HUES6 (cell line): ENCODE results near the gene DISC1.

Experiments used
- H3K27ac ChIP-seq: 2 replicates; pipeline ENCODE4 v1.7.0; 2013; ENCODE audit warnings: low read depth, mild to moderate bottlenecking, low read length, inconsistent platforms
- H3K27me3 ChIP-seq: 2 replicates; pipeline ENCODE4 v1.6.1; 2013; ENCODE audit warnings: low read length; ENCODE audit not compliant: control insufficient read depth, insufficient read depth
- H3K36me3 ChIP-seq: 2 replicates; pipeline ENCODE4 v1.6.1; 2013; ENCODE audit warnings: low read length; ENCODE audit not compliant: control insufficient read depth, insufficient read depth
- H3K4me1 ChIP-seq: 2 replicates; pipeline ENCODE4 v1.6.1; 2013; ENCODE audit warnings: low read length; ENCODE audit not compliant: control insufficient read depth, insufficient read depth
- H3K4me3 ChIP-seq: 2 replicates; pipeline ENCODE4 v1.5.1; 2013; ENCODE audit warnings: low read depth, low read length
- H3K9ac ChIP-seq: one replicate; pipeline ENCODE4 v1.6.1; 2013; ENCODE audit warnings: mild to moderate bottlenecking, low read length
- H3K9me3 ChIP-seq: 2 replicates; pipeline ENCODE4 v1.6.1; 2013; ENCODE audit warnings: low read depth, low read length; ENCODE audit not compliant: control insufficient read depth, insufficient read depth

The DISC1 gene

DNA sequence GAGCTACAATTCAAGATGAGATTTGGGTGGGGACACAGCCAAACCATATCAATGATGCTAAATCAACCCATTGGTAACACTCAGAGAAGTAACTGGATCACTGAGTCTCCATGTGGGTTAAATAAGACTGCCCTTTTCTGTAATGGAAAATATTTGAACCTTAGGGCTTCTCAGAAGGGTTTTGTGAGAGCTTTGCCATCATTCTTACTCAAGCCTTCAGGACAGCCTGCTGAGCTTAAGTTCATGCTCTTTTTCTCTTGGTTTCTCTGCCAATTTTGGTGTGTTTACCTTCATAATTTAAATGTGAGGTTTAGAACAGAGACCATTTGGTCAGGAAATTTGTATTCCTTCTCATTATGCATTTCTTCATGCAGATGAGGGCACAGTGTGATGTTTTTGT, 74.7 kb downstream of the DISC1 start:
- H3K9me3 ChIP-seq, result no peaks in the 10 kb centered on the region
- 0 out of 2 replicates have a peak, but pooled peaks cover 2% of the 10 kb centered on the region for H3K36me3 ChIP-seq
- H3K27ac ChIP-seq, result no peak overlapping the region
- no peaks in the 10 kb centered on the region for H3K27me3 ChIP-seq
- no peak overlapping the region for H3K9ac ChIP-seq
- H3K4me1 ChIP-seq, result no peaks in the 10 kb centered on the region
- no peak overlapping the region for H3K4me3 ChIP-seq

DNA sequence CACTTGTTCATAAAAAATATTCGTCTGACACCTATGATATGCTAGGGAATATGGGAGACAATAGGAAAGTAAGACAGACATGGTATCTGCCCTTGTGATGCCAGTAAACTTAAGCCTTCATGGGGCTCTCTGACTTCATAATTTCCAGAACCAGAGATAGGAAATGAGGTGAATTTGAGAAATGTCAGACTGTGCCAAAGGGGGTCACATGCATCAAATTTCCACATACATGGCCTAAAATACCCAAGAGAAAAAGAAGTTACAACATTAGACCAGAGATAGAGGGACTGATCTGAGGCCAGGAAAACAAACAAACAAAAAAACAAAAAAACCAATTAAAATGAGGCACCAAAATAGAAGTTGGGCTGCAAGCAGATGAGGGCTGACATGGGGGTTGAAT, 75.7 kb downstream of the DISC1 start:
- H3K4me1 ChIP-seq, result no peaks in the 10 kb centered on the region
- no peaks in the 10 kb centered on the region for H3K36me3 ChIP-seq
- no peak overlapping the region for H3K4me3 ChIP-seq
- no peaks in the 10 kb centered on the region for H3K27me3 ChIP-seq
- no peak overlapping the region for H3K9ac ChIP-seq
- H3K27ac ChIP-seq, result no peak overlapping the region
- no peaks in the 10 kb centered on the region for H3K9me3 ChIP-seq

DNA sequence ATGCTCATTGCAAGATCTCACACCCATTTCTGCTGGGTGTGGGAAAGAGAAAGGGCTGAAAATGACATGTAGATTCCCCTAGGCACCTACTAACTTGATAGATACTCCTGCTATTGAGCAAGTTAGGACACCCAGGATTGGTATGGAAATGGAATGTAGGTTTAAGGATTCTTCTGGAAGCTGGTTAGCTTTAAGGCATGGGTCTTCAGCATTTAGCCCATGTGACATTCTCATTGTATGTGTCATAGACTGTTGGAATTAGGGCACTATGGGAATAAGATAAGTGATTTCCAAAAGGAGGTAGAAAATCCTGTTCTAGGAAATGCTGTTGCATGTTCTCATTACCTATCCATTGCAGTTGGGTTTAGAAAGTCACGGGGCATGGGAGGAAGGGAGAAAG, 76.2 kb downstream of the DISC1 start:
- no peaks in the 10 kb centered on the region for H3K4me1 ChIP-seq
- no peak overlapping the region for H3K27ac ChIP-seq
- H3K9ac ChIP-seq, result no peak overlapping the region

DNA sequence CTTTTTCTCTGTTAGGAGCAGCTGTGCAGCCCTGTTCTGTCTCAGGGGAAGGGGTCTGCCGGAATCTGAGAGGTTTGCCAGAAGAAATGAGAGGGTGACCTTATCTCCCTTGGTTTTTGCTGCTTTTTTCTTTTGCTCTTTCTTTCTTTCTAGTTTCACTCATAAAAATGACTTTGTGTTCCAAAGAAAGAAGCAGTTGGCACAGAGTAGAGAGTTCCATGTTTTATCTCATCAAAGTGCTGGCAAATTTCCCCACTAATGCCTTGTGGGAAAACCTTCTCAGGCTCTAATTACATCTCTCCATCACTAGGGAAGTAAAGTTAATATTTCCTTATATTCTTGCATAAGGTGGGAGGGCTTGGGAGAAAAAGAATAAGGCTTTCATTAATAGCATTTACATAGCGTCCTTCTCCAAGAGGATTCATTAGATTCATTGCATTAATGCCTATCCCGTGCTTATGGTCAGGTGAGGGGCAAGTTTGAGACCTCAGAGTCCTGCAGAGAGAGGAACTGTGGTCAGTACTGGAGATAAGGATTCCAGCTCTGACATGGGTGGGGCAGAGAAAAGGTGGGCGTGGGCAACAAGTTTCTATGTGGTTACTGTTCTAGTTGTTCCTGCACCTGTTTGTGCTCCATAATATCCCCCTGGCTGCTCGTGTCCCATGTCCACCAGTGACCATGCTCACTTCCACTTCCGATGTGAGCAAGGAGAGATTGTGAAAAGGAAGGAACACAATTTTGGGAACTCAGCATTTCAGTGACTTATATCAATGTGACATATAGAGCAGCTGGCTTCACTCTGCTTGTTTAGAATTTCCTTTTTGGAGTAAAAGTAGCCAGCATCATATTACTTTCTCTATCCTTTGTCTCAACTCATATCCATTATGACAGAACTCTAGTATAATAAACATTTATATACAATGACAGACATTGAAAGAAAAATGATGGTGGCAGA, 79.5 kb downstream of the DISC1 start:
- H3K27ac ChIP-seq, result no peak overlapping the region
- no peak overlapping the region for H3K4me3 ChIP-seq
- no peaks in the 10 kb centered on the region for H3K9me3 ChIP-seq
- no peaks in the 10 kb centered on the region for H3K4me1 ChIP-seq
- no peak overlapping the region for H3K9ac ChIP-seq
- no peaks in the 10 kb centered on the region for H3K27me3 ChIP-seq
- no peaks in the 10 kb centered on the region for H3K36me3 ChIP-seq

More for the DNA sequence above, 76.2 kb downstream of the DISC1 start:
- H3K27me3 ChIP-seq, result no peaks in the 10 kb centered on the region
- no peaks in the 10 kb centered on the region for H3K36me3 ChIP-seq
- H3K4me3 ChIP-seq, result no peak overlapping the region
- H3K9me3 ChIP-seq, result no peaks in the 10 kb centered on the region

DNA sequence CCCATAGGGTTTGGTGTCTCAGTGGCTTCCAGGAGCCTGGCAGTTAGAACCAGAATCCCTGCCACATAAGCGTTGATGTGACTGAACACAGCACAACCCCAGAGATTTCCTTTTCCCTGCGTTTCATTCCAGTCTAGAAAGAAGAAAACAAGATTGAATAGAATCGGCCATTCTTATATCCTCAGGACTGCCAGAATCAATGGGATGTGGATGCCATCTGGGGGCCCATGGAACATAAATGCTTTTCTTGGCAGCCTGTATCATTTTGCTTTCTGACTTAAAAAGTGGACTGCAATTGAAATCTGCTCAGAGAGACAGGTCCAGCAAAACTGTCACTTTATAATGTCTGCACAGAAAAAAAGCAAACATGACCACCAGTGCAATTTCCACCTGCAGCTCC, 80.3 kb downstream of the DISC1 start:
- Histone ChIP-seq H3K4me1 (no peaks in the 10 kb centered on the region), H3K27me3 (no peaks in the 10 kb centered on the region), H3K36me3 (no peaks in the 10 kb centered on the region), H3K27ac (no peak overlapping the region), H3K4me3 (no peak overlapping the region), H3K9me3 (no peaks in the 10 kb centered on the region), H3K9ac (no peak overlapping the region)

DNA sequence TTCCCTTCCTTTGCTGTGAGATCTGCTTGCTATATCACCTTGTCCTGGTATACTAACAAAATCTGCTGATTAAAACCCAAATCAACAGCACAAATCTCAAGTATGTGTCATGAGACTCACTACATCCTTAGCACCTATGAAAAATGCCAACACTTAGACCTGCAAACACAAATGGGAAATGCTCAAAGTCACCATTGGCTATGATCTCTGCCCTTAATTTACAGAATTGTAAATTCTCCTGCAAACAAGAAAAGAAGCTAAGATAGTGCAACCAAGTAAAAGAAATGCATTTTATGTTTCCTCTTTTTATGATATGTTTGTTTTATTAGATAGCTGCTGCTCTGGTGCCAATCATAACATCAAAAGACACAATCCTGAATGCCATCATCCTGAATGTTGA, 80.8 kb downstream of the DISC1 start:
- H3K9me3 ChIP-seq, result no peaks in the 10 kb centered on the region
- H3K9ac ChIP-seq, result no peak overlapping the region
- H3K36me3 ChIP-seq, result no peaks in the 10 kb centered on the region
- H3K4me1 ChIP-seq, result no peaks in the 10 kb centered on the region
- H3K27ac ChIP-seq, result no peak overlapping the region
- no peaks in the 10 kb centered on the region for H3K27me3 ChIP-seq
- H3K4me3 ChIP-seq, result no peak overlapping the region

DNA sequence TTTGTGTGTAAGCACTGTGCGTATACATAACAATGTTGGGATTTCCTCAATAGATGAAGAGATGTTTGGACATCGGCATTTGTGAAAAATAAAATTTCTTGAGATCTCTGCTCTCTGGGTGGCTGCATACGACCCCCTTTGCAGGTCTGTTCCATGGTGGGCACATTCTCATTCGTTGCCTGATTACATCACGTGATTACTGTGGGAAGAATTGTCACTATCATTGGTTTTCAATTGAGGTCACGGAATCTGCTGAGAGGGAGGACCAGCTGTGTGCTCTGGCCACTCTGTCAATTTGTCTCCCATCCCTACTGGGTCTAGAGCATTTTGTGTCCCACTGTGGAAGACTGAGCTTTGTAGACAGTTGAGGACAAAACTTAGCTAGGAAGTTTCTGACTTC, 81.8 kb downstream of the DISC1 start:
- Histone ChIP-seq H3K9ac (no peak overlapping the region), H3K27ac (no peak overlapping the region), H3K36me3 (no peaks in the 10 kb centered on the region)

DNA sequence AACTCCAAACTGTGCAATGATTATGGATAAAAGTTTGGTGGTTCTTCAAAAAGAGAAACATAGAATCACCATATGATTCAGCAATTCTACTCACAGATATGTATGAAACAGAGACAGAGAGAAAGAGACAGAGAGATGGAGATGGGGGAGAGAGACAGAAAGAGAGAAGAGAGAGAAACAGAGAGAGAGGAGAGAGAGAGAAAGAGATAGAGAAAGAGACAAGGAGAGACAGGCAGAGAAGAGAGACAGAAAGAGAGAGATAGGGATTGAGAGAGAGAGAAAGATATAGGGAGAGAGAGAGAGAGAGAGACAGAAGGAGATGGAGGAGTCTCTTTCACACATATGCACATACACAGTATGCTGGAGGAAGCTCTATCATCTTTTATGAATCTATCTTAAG, 87.8 kb downstream of the DISC1 start:
- Histone ChIP-seq H3K9ac (no peak overlapping the region), H3K4me1 (no peaks in the 10 kb centered on the region), H3K4me3 (no peak overlapping the region), H3K9me3 (no peaks in the 10 kb centered on the region), H3K27ac (no peak overlapping the region), H3K36me3 (no peaks in the 10 kb centered on the region), H3K27me3 (no peaks in the 10 kb centered on the region)

More for the DNA sequence above, 81.8 kb downstream of the DISC1 start:
- no peaks in the 10 kb centered on the region for H3K4me1 ChIP-seq
- no peak overlapping the region for H3K4me3 ChIP-seq
- no peaks in the 10 kb centered on the region for H3K27me3 ChIP-seq
- H3K9me3 ChIP-seq, result no peaks in the 10 kb centered on the region

DNA sequence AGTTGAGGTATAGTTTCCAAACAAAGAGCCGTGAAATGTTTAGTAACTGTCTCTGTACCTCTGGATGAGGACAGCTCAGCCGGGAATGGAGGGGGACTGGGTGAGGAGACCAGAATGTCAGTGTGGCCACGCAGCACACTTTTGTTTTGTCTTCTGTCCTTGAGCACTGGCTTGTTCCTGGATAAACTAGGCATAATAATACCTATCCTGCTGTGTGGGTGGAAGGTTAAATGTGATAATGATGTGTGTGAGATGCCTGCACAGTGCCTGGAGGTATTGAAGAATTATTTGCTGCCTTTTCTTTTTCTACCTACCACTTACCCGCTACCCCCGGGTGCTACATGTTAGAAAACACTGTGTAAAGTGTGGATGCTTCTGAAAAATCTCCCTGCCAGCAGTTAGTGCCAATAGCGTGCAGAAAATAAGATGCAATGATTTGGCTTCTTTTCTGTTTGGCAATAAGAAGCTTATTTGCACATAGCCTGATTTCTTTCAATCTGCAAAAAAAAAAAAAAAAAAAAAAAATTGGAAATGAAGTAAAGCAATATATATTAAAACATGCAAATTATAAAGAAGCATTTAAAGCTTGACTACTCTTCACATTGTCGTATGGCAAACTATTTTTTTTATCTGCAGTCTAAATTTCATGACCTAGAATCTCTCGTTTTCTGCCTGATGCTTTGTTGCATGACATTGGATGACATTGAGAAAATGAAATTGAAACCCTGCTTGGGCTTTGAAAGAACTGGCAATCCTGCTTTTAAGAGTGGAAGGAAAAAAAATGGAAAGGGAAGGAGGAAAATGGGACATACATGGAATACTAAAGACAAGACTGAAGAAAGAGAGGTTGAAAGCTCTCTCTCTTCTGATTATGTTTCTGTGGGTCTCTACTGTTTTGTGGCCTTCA, 89.5 kb downstream of the DISC1 start:
- Histone ChIP-seq H3K27me3 (no peaks in the 10 kb centered on the region), H3K9ac (no peak overlapping the region), H3K36me3 (no peaks in the 10 kb centered on the region), H3K4me3 (no peak overlapping the region), H3K4me1 (no peaks in the 10 kb centered on the region), H3K9me3 (no peaks in the 10 kb centered on the region), H3K27ac (no peak overlapping the region)

DNA sequence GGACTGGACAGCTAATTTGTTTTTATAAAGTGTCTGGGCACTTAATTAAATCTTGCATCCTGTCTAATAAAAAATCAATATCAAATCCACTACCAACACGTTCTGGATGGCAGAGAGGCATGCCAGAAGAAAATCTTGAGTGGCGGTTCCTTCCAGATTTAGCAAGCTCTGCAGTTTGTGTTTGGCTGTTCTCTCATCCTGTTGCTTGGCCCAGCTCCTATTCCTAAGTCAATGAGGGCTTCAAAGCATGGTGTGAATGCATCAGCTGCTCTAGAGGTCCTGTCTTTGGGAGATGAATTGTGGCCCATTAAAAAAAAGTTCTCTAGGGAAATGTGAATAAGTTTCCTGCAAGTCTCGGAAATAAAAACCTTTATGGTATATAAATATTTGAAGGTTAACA, 90.3 kb downstream of the DISC1 start:
- Histone ChIP-seq H3K27me3 (no peaks in the 10 kb centered on the region), H3K27ac (no peak overlapping the region), H3K9me3 (no peaks in the 10 kb centered on the region), H3K9ac (no peak overlapping the region), H3K4me1 (no peaks in the 10 kb centered on the region), H3K4me3 (no peak overlapping the region), H3K36me3 (no peaks in the 10 kb centered on the region)
